Adrenal gland (tissue), 5 donors: Measurements from ENCODE around the gene SEC61A1.

Experiments
- POLR2A ChIP-seq, 2 donors: fragments of 450-650 bp; IDR thresholded peaks; one replicate each; pipeline ENCODE4 v1.6.1; 2017; ENCODE audit warnings: antibody characterized with exemption in 2 of 2, mild to moderate bottlenecking in 2 of 2, moderate library complexity in 1 of 2
- TF ChIP-seq, protein P1 (sequence below), 6 experiments: fragments of 450-650 bp in 4 of 6; fragments of 200-600 bp in 2 of 6; sonication (generic) in 1 of 6; IDR thresholded peaks; 1 replicate in 5 of 6; 2 replicates in 1 of 6; pipeline versions ENCODE4 v1.5.1 to v1.8.0; 2016 to 2021; ENCODE audit warnings: antibody characterized with exemption in 6 of 6, mild to moderate bottlenecking in 2 of 6, moderate library complexity in 1 of 6
- donor health status: DM: no; HTN: no; CAD: no.

DNA sequence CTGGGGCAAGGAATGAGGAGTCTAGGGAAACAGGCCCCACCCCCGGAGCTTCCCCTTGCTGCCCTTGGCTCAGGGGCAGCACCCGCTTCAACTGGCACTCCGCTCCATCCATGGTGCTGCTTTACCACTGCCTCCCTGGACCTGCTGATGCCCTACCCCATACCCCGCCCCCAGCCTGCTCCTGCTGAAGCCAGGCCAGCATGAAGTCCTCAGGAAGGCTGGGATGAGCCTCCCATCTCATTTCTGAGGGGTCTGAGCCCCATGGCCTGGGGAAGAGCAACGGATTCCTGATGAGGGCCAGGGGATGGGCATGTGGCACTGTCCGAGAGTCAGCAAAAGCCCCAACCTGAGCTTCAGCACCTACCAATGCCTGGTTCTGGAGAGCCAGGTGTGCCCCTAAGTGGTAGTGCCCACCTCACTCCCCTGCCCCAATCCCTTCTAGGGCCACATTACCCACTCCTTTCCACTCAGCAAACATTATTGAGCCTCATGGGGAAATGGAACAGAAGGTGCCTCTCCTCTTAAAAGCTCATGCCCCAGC is 21.0 kb downstream of the SEC61A1 start:
- TF ChIP-seq, protein P1, sequence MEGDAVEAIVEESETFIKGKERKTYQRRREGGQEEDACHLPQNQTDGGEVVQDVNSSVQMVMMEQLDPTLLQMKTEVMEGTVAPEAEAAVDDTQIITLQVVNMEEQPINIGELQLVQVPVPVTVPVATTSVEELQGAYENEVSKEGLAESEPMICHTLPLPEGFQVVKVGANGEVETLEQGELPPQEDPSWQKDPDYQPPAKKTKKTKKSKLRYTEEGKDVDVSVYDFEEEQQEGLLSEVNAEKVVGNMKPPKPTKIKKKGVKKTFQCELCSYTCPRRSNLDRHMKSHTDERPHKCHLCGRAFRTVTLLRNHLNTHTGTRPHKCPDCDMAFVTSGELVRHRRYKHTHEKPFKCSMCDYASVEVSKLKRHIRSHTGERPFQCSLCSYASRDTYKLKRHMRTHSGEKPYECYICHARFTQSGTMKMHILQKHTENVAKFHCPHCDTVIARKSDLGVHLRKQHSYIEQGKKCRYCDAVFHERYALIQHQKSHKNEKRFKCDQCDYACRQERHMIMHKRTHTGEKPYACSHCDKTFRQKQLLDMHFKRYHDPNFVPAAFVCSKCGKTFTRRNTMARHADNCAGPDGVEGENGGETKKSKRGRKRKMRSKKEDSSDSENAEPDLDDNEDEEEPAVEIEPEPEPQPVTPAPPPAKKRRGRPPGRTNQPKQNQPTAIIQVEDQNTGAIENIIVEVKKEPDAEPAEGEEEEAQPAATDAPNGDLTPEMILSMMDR (IDR thresholded peaks at IDR 0.05), result no peak
- TF ChIP-seq POLR2A (IDR thresholded peaks at IDR 0.05), result no peak
